ENCODE results near the gene ASAP3. TPM values are rescaled to one million over a fixed set of nuclear protein-coding genes. Genes with fewer than 3 reads are reported as not detected.

The ASAP3 gene
- total and polyA plus RNA-seq, 2 of the 13 experiments (the other 11 are each of a cell fraction or from before 2014, with no cell fraction given), result 32.6 to 37.0 TPM

DNA sequence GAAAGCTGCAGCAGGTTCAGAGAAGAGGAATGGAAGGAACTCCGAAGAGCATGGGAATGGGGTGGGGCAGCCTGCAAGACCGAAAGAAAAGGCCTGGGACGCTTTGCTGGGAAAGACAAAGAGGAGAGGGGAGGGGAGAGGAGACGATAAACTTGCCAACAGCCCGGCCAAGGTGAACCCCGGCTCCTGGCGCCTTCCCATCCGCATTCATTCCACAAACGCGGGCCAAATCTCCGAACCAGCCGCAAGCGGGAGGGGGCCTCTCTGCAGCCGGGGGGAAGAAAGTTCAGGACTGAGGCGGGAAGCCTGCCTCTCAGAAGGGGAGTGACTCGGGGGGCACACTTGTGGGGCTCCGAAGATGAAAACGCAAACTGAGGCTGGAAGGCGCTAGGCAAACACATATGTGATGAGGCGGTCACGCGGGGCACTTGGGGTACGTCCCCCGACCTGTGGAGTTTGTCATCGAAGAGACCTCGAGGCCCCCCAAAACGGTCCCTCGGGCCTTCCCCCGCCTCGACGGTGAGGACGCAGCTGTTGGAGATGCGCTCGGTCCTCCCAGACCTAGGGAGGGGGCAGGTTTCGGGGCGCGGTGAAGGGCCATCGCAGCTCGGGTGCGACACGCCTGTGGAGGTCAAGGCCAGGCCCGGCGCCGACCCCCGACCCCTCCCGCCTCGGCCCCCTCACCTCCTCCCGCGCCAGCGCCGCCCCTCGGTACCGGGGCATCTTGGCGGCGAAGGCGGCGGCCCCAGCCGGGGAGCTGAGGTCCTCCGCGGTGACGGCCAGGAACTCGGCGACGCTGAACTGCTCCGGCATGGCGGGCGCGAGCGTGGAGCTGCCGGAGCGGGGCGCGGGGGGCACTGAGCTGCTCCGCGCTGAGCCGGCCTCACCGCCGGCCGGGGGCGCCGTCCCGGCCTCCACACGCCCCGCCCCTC lies at the start of gene ASAP3 (continued):
- no peak for TF ChIP-seq SIX1 (CRISPR knock-in tag; IDR thresholded peaks at IDR 0.05; ENCODE audit: borderline replicate concordance)
- TF ChIP-seq ZNF160 (CRISPR knock-in tag; IDR thresholded peaks at IDR 0.05), result 0 out of 2 replicates have a peak, but pooled peaks have one; percentile 26
- 0 out of 2 replicates have a peak, but pooled peaks have one; percentile 44 for TF ChIP-seq ZNF205 (CRISPR knock-in tag; IDR thresholded peaks at IDR 0.05)
- TF ChIP-seq MTA1 (CRISPR knock-in tag; IDR thresholded peaks at IDR 0.05; ENCODE audit: borderline replicate concordance), result no peak
- 0 out of 2 replicates have a peak, but pooled peaks have one; percentile 20 for TF ChIP-seq ELF3 (CRISPR knock-in tag; IDR thresholded peaks at IDR 0.05)
- TF ChIP-seq ZMYM3 (CRISPR knock-in tag; IDR thresholded peaks at IDR 0.05), result no peak
- TF ChIP-seq, protein P1, sequence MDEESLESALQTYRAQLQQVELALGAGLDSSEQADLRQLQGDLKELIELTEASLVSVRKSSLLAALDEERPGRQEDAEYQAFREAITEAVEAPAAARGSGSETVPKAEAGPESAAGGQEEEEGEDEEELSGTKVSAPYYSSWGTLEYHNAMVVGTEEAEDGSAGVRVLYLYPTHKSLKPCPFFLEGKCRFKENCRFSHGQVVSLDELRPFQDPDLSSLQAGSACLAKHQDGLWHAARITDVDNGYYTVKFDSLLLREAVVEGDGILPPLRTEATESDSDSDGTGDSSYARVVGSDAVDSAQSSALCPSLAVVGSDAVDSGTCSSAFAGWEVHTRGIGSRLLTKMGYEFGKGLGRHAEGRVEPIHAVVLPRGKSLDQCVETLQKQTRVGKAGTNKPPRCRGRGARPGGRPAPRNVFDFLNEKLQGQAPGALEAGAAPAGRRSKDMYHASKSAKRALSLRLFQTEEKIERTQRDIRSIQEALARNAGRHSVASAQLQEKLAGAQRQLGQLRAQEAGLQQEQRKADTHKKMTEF (CRISPR knock-in tag; IDR thresholded peaks at IDR 0.05), result no peak; the same call in 1 of the 2 replicates
- TF ChIP-seq, protein P2, sequence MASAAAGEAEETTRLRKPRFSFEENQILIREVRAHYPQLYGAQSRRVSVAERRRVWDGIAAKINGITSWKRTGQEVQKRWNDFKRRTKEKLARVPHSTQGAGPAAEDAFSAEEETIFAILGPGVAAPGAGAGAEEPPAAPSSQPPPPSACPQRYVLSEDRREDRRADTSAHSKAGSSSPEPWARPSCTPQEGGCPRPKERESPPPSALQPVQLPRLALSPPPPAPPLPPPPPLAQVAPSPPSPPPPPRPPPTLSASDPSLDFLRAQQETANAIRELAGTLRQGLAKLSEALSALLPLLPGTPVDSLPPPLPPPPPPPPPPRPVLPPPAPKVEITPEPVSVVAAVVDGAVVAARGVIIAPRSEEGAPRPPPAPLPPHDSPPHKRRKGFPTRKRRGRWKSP (CRISPR knock-in tag; IDR thresholded peaks at IDR 0.05), result no peak
- TF ChIP-seq, protein P3, sequence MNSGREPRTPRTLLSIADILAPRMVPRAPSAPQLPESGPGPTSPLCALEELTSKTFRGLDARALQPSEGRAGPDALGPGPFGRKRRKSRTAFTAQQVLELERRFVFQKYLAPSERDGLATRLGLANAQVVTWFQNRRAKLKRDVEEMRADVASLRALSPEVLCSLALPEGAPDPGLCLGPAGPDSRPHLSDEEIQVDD (CRISPR knock-in tag; IDR thresholded peaks at IDR 0.05; ENCODE audit: borderline replicate concordance), result no peak
- no peak for TF ChIP-seq SOX6 (IDR thresholded peaks at IDR 0.05)
- TF ChIP-seq SOX6 (CRISPR knock-in tag; IDR thresholded peaks at IDR 0.05), result peak; percentile 29; the same call in 1 of the 2 replicates
- TF ChIP-seq RBFOX2 (IDR thresholded peaks at IDR 0.05; ENCODE audit: low read depth, low read length), result peak; percentile 73
- TF ChIP-seq, protein P4, sequence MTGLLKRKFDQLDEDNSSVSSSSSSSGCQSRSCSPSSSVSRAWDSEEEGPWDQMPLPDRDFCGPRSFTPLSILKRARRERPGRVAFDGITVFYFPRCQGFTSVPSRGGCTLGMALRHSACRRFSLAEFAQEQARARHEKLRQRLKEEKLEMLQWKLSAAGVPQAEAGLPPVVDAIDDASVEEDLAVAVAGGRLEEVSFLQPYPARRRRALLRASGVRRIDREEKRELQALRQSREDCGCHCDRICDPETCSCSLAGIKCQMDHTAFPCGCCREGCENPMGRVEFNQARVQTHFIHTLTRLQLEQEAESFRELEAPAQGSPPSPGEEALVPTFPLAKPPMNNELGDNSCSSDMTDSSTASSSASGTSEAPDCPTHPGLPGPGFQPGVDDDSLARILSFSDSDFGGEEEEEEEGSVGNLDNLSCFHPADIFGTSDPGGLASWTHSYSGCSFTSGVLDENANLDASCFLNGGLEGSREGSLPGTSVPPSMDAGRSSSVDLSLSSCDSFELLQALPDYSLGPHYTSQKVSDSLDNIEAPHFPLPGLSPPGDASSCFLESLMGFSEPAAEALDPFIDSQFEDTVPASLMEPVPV (CRISPR knock-in tag; IDR thresholded peaks at IDR 0.05), result 0 out of 2 replicates have a peak, but pooled peaks have one; percentile 11
- peak; percentile 53 for TF ChIP-seq YEATS4 (CRISPR knock-in tag; IDR thresholded peaks at IDR 0.05; ENCODE audit: borderline replicate concordance)
- peak; percentile 57 for TF ChIP-seq YY1 (IDR thresholded peaks at IDR 0.05; ENCODE audit: insufficient read depth, insufficient replicate concordance, low read depth, low read length)
- TF ChIP-seq, protein P5, sequence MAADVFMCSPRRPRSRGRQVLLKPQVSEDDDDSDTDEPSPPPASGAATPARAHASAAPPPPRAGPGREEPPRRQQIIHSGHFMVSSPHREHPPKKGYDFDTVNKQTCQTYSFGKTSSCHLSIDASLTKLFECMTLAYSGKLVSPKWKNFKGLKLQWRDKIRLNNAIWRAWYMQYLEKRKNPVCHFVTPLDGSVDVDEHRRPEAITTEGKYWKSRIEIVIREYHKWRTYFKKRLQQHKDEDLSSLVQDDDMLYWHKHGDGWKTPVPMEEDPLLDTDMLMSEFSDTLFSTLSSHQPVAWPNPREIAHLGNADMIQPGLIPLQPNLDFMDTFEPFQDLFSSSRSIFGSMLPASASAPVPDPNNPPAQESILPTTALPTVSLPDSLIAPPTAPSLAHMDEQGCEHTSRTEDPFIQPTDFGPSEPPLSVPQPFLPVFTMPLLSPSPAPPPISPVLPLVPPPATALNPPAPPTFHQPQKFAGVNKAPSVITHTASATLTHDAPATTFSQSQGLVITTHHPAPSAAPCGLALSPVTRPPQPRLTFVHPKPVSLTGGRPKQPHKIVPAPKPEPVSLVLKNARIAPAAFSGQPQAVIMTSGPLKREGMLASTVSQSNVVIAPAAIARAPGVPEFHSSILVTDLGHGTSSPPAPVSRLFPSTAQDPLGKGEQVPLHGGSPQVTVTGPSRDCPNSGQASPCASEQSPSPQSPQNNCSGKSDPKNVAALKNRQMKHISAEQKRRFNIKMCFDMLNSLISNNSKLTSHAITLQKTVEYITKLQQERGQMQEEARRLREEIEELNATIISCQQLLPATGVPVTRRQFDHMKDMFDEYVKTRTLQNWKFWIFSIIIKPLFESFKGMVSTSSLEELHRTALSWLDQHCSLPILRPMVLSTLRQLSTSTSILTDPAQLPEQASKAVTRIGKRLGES (CRISPR knock-in tag; IDR thresholded peaks at IDR 0.05; ENCODE audit: borderline replicate concordance), result peak; percentile 32; the same call in 1 of the 2 replicates
- TF ChIP-seq, protein P6, sequence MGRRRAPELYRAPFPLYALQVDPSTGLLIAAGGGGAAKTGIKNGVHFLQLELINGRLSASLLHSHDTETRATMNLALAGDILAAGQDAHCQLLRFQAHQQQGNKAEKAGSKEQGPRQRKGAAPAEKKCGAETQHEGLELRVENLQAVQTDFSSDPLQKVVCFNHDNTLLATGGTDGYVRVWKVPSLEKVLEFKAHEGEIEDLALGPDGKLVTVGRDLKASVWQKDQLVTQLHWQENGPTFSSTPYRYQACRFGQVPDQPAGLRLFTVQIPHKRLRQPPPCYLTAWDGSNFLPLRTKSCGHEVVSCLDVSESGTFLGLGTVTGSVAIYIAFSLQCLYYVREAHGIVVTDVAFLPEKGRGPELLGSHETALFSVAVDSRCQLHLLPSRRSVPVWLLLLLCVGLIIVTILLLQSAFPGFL (CRISPR knock-in tag; IDR thresholded peaks at IDR 0.05), result 0 out of 2 replicates have a peak, but pooled peaks have one; percentile 31

Measured in HepG2 (cell line).